ENCODE measurements around the gene MSH3.

Gene MSH3

DNA sequence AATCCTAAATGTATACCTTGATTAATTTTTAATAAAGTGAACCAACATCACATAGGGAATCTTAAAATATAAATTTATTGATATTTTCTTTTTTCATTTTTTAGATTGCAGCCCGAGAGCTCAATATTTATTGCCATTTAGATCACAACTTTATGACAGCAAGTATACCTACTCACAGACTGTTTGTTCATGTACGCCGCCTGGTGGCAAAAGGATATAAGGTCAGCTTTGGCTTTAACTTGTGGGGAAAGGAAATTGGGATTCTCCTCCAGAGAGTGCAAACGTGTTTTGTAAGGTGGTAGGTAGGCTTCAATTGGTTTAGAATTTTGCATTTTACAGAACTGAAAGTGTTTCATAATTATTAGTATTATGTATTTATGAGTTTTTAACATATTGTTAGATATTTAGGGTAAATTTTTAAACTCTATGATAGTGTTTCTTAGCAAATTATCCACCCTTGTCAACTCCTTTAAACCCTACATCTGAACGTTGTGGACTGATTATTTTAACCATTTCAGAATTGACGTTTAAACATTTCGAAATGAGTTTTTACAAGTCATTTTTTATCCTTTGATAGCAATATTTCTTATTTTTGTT, 17.8 kb downstream of the MSH3 start:
- H3K36me3 Mint-ChIP-seq (ENCODE audit: low read depth): peaks cover 82% of the 10 kb centered on the region
- H3K4me1 Mint-ChIP-seq (ENCODE audit: low read depth): peaks cover 6% of the 10 kb centered on the region
- H3K27me3 Mint-ChIP-seq: no peaks in the 10 kb centered on the region
- no peak overlapping the region for H3K4me3 Mint-ChIP-seq
- no peak overlapping the region for H3K27ac Mint-ChIP-seq
- no peaks in the 10 kb centered on the region for H3K9me3 Mint-ChIP-seq
- DNase-seq: peak; percentile 63

DNA sequence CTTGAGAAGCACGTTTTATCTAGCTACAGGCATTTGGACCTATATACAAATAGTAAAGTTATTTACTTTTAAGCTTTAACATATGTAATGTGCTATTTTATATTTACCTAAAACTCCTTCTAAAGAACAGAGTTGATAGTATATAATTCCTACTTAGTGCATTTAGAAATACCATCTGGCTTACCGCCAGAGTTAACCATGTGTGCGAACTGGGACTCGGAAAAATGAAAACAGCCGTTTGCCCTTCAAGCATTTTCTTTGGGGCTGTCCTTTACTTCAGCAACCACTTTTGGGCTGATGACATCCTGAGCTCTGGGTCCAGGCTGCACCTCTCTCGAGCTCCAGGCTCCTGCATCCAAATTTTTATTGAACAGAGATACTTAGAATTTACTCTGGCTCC, 22.3 kb downstream of the MSH3 start:
- Mint-ChIP-seq H3K4me1 (ENCODE audit: low read depth) (peaks cover 8% of the 10 kb centered on the region), H3K4me3 (no peak overlapping the region), H3K27ac (no peak overlapping the region), H3K36me3 (ENCODE audit: low read depth) (peaks cover 85% of the 10 kb centered on the region), H3K27me3 (no peaks in the 10 kb centered on the region), H3K9me3 (no peaks in the 10 kb centered on the region)
- no peak for DNase-seq

DNA sequence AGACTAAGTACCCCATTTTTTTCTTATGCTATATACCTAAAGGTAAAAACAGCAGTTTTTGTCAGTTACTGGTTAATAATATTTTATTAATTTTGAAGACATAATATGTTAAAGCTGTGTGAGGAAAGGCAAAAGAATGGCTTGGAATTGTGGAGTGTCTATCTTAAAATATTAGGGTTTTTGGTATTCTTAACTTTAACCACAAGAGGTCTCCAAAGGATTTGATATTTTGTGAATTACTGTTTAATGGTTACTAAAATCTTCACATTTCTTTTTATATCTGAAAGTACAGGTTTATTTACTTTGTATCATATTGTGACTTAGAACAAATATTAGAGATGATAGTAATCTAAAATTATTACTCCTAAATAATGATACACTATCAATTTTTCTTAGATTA, 32.3 kb downstream of the MSH3 start:
- Mint-ChIP-seq H3K27me3 (no peaks in the 10 kb centered on the region), H3K36me3 (ENCODE audit: low read depth) (peaks cover 63% of the 10 kb centered on the region), H3K27ac (no peak overlapping the region), H3K4me3 (no peak overlapping the region), H3K4me1 (ENCODE audit: low read depth) (peaks cover 24% of the 10 kb centered on the region), H3K9me3 (no peaks in the 10 kb centered on the region)
- no peak for DNase-seq

DNA sequence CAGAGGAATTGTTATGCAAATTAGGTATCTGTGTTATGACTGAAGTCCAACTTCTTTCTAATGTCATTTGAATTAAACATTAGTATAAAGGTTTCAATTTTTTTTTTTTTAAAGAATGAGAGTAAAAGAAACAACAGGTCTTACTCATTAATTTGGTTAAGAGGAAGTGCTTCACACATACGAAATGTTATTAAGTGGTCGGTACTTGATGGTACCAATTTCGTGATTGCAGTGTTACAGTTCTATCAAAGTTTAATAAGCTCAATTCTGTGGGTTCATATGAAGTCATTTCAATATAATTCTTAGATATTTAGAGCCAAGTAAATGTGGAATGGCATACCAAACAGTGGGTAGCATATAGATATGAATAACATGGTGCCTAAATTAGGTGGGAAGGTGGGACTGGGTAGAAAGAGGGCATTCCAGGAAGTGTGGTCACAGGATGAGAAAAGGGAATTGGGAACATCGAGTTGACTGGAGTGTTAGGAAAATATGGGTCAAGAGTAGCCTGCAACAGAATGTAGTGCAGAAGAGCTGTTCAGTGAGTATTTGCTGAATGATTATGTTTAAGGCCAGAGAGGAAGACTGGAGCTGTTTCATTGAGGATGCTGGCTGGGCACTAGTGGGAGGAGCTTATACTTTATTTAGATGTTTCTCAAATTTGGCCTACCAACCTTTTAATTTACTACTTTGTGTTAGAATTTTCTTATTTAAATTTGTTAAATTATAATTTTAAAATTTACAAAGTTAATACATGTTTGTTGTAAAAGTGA, 34.4 kb downstream of the MSH3 start:
- peaks cover 25% of the 10 kb centered on the region for H3K4me1 Mint-ChIP-seq (ENCODE audit: low read depth)
- no peaks in the 10 kb centered on the region for H3K27me3 Mint-ChIP-seq
- no peaks in the 10 kb centered on the region for H3K9me3 Mint-ChIP-seq
- H3K36me3 Mint-ChIP-seq (ENCODE audit: low read depth): peaks cover 48% of the 10 kb centered on the region
- DNase-seq: no peak
- H3K27ac Mint-ChIP-seq: peak overlapping the region; percentile 14
- no peak overlapping the region for H3K4me3 Mint-ChIP-seq

DNA sequence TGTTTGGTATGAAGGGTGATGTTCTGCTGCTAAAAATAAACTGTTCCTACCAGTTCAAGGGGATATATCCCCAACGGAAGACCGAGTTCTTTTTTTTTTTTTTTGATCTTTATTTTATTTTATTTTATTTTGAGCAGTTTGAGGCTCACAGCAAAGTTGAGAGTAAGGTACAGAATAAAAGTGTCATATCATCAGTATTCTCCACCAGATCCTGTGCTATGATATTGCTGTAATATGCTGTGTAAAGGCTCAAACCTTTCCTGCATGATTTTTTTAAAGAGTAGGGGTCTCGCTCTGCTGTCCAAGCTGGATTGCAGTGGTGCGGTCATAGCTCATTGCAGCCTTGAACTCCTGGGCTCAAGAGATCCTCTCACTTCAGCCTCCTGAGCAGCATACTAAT, 35.2 kb downstream of the MSH3 start:
- Mint-ChIP-seq H3K4me3 (no peak overlapping the region), H3K36me3 (ENCODE audit: low read depth) (peaks cover 41% of the 10 kb centered on the region), H3K27me3 (no peaks in the 10 kb centered on the region), H3K9me3 (no peaks in the 10 kb centered on the region), H3K4me1 (ENCODE audit: low read depth) (peaks cover 25% of the 10 kb centered on the region), H3K27ac (no peak overlapping the region)
- no peak for DNase-seq

DNA sequence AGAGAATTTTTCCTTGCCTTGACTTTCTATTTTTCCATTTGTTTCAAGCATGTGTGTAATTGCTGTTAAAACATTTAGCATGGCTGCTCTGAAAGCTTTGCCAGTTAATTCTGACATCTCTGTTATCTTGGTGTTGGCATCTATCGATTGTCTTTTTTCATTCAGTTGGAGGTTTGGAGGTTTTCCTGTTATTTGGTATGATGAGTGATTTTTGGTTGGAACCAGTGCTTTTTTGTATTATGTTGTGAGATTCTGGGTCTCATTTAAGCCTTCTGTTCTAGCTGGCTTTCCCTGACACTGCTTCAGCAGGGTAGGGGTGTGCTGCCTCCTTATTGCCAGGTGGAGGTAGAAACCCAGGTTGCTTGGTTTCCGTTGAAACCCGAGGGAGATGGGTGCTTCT, 41.2 kb downstream of the MSH3 start:
- no peaks in the 10 kb centered on the region for H3K27me3 Mint-ChIP-seq
- H3K4me3 Mint-ChIP-seq: no peak overlapping the region
- H3K36me3 Mint-ChIP-seq (ENCODE audit: low read depth): peaks cover 42% of the 10 kb centered on the region
- no peak overlapping the region for H3K27ac Mint-ChIP-seq
- peaks cover 5% of the 10 kb centered on the region for H3K4me1 Mint-ChIP-seq (ENCODE audit: low read depth)
- no peak for DNase-seq
- H3K9me3 Mint-ChIP-seq: no peaks in the 10 kb centered on the region

DNA sequence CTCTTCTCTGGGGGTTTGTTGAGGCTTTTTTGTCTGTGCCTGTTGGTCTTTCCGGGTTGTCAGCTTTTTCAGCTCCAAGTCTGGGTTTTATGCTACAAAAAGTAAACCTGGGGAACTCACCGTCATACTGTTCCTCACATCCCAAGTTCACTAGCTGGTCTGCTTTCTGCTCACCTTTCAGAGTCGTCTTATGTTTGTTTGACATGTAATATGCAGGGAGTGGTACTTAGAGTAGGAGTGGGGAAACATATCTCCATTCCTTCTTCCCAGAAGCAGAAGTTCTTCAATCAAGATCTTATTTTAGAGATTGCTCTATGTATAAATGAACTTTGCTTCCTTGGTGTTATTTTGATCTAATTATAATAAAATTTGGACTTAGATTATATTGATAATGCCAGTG, 42.0 kb downstream of the MSH3 start:
- Mint-ChIP-seq H3K9me3 (no peaks in the 10 kb centered on the region), H3K36me3 (ENCODE audit: low read depth) (peaks cover 45% of the 10 kb centered on the region), H3K4me3 (no peak overlapping the region), H3K27ac (no peak overlapping the region), H3K27me3 (no peaks in the 10 kb centered on the region), H3K4me1 (ENCODE audit: low read depth) (peaks cover 5% of the 10 kb centered on the region)
- DNase-seq: no peak

DNA sequence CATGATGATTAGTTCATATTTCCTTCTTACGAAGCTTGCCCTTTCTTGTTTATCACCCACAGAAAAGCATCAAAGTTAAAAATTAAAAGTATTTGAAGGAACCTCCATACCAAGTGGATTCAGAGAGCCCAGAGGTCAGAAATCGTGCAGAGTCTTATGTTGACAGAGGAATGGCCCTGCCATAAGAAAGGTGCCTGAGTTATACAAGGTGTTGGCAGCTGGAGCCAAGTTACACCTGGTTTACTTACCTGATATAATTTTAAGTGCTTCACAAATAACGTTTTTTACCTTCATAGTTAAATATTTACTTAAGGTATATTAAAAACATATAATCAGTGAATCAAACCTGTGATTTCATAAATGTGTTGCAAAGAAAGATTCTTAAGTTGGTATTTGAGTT, 42.6 kb downstream of the MSH3 start:
- Mint-ChIP-seq H3K4me3 (no peak overlapping the region), H3K4me1 (ENCODE audit: low read depth) (peaks cover 5% of the 10 kb centered on the region), H3K9me3 (no peaks in the 10 kb centered on the region), H3K27me3 (no peaks in the 10 kb centered on the region), H3K27ac (no peak overlapping the region), H3K36me3 (ENCODE audit: low read depth) (peaks cover 50% of the 10 kb centered on the region)
- no peak for DNase-seq

DNA sequence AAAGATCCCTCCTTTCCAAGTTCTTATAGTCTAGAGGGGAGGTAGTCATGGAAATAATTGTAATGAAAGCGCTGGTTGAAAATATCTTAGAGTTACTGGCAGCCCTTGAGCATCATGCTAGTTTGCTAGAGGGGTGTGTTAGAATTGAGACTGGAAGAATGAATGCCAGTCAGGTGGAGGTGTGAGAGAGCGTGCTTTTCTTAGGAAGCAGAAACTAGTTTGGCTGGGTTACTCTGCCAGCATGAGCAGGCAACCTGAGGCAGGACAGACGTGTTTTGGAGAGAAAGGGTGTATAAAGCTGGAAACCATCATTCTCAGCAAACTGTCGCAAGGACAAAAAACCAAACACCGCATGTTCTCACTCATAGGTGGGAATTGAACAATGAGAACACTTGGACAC, 43.9 kb downstream of the MSH3 start:
- Mint-ChIP-seq H3K4me3 (no peak overlapping the region), H3K36me3 (ENCODE audit: low read depth) (peaks cover 61% of the 10 kb centered on the region), H3K4me1 (ENCODE audit: low read depth) (peaks cover 7% of the 10 kb centered on the region), H3K27ac (no peak overlapping the region), H3K9me3 (no peaks in the 10 kb centered on the region), H3K27me3 (no peaks in the 10 kb centered on the region)
- no peak for DNase-seq

DNA sequence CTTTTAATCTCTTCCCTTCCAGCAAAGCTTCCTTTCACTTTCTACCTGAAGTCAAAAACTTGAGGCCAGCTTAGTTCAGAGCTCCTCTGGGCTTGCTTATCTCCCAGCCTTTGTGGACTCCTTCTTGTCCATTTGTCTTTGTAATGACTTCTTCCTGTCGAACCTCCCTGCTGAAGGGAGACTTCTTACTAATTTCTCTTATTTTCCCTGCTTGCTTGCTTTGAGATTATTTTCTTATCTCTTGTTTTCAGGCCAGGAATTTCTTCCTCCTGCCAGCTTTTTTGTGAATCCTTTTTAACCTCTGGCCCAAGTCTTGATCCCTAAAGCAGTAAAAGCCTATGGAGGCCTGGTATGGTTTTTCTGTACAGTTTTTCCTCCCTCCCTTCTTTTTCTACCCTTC, 47.1 kb downstream of the MSH3 start:
- no peaks in the 10 kb centered on the region for H3K9me3 Mint-ChIP-seq
- H3K36me3 Mint-ChIP-seq (ENCODE audit: low read depth): peaks cover 63% of the 10 kb centered on the region
- peaks cover 14% of the 10 kb centered on the region for H3K4me1 Mint-ChIP-seq (ENCODE audit: low read depth)
- H3K27ac Mint-ChIP-seq: no peak overlapping the region
- no peaks in the 10 kb centered on the region for H3K27me3 Mint-ChIP-seq
- DNase-seq: no peak
- H3K4me3 Mint-ChIP-seq: no peak overlapping the region

DNA sequence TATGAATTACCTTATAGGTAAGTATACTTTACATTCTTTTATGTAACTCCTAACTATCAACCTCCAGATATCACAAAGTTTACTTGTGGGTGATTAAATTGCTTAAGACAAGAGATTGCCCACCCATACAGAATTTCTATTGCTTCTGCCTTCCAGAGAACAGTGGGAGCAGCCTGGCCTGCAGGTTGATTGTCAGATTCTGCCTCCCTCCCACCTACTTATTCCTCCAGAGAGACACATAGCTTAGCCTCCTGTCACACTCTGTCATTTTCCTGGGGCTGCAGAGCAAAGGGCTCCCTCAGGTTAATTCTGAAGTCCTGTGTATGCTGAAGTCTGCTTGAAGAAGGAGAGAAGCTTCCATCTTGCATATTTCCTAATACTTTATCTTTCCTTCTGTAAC, 48.8 kb downstream of the MSH3 start:
- Mint-ChIP-seq H3K4me3 (no peak overlapping the region), H3K4me1 (ENCODE audit: low read depth) (peaks cover 16% of the 10 kb centered on the region), H3K9me3 (no peaks in the 10 kb centered on the region), H3K27me3 (no peaks in the 10 kb centered on the region), H3K27ac (no peak overlapping the region), H3K36me3 (ENCODE audit: low read depth) (peaks cover 60% of the 10 kb centered on the region)
- no peak for DNase-seq

DNA sequence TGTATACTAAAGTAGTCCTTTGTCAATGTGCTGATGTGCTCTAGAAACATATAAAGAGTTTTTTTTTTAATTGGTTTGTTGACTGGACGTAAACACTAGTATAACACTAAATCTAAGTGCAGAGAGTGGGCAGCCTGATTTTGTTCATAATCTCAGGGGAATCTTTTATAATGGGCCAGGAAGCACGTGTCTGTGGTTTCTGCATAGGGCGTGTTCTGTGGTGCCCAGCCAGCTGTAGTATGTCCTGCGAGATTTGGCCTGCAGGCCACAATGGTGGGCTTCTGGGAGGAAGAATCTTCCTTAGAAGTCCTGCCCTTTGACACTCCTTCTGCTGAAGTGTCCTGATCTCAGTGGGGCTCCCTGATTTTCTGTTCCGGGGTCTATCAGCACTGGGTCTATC, 49.3 kb downstream of the MSH3 start:
- DNase-seq: no peak
- Mint-ChIP-seq H3K27ac (no peak overlapping the region), H3K4me3 (no peak overlapping the region), H3K27me3 (no peaks in the 10 kb centered on the region), H3K4me1 (ENCODE audit: low read depth) (peaks cover 16% of the 10 kb centered on the region), H3K9me3 (no peaks in the 10 kb centered on the region), H3K36me3 (ENCODE audit: low read depth) (peaks cover 61% of the 10 kb centered on the region)

DNA sequence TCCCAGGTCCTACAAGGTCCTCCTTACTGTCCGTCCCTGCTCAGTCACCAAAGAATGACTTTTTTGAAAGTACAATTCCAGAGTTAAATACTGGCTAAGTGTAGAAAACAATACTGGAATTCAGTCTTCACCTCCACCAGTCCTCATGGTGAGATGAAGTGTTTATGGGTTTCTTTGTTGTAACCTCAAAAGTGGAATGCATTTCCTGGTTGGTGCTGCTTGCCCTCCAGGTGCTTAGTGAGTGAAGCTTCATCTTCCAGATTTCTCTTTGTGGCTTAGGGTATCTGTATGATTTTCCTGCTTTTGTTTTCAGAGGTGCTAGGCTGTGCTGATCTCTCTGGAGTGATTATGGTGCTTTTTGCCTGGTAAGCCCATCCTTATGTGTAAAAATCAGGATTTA, 49.8 kb downstream of the MSH3 start:
- DNase-seq: no peak
- Mint-ChIP-seq H3K36me3 (ENCODE audit: low read depth) (peaks cover 63% of the 10 kb centered on the region), H3K9me3 (no peaks in the 10 kb centered on the region), H3K4me1 (ENCODE audit: low read depth) (peaks cover 16% of the 10 kb centered on the region), H3K4me3 (no peak overlapping the region), H3K27me3 (no peaks in the 10 kb centered on the region), H3K27ac (no peak overlapping the region)

DNA sequence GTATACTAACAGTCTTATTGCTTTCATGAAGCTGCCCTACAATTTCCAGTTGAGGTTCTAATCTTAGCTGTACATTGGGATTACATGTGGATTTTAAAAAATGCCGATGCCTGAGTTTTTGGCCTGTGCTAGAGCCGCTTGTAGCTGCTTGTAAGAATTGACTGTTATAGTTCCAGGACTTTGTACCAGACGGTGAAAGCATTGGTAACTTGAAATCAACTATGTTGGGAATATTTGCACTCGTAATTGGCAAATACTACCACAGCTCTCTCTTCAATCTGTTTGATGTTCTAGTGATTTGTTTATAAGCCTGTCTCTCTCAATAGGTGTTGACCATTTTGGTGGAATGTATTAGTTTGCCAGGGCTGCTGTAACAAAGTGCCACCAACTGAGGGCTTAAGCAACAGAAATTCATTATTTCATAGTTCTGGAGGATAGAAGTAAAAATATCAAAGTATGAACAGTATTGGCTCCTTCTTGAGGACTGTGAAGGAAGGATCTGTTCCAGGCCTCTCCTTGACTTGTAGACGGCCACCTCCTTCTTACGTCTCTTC, 50.8 kb downstream of the MSH3 start:
- no peaks in the 10 kb centered on the region for H3K27me3 Mint-ChIP-seq
- no peak overlapping the region for H3K4me3 Mint-ChIP-seq
- H3K4me1 Mint-ChIP-seq (ENCODE audit: low read depth): peaks cover 16% of the 10 kb centered on the region

DNA sequence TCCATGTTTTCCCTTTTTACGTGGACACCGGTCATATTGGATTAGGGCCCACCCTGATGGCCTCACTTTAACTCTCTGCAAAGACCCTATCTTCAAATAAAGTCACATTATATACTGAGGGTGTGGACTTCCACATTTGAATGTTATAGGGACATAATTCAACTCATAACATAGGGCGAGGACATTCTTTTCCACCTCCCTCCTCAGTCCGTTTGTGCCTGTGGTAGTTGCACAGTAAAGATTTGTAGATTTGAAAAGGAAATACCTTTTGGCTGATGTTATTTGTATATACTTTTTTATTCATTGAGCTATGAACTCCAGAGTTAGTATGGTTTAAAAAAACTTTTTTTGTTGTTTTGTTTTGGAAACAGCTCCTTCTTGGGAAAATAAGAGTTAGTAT, 51.3 kb downstream of the MSH3 start:
- Mint-ChIP-seq H3K4me1 (ENCODE audit: low read depth) (peaks cover 21% of the 10 kb centered on the region), H3K9me3 (no peaks in the 10 kb centered on the region), H3K27ac (no peak overlapping the region), H3K36me3 (ENCODE audit: low read depth) (peaks cover 67% of the 10 kb centered on the region), H3K27me3 (no peaks in the 10 kb centered on the region), H3K4me3 (no peak overlapping the region)
- no peak for DNase-seq

More for the DNA sequence above, 50.8 kb downstream of the MSH3 start:
- no peak for DNase-seq
- H3K36me3 Mint-ChIP-seq (ENCODE audit: low read depth): peaks cover 66% of the 10 kb centered on the region
- H3K27ac Mint-ChIP-seq: no peak overlapping the region
- H3K9me3 Mint-ChIP-seq: no peaks in the 10 kb centered on the region

Measured in activated T-cell treated with anti-CD3 and anti-CD28 coated beads, Interleukin-2, amount 50 U/mL, for 24 hours (primary cell).